Measurements from ENCODE around the gene ILKAP. TPM values are rescaled to one million over a fixed set of nuclear protein-coding genes. Genes with fewer than 3 reads are reported as not detected.

ILKAP gene
- total RNA-seq, 1 donor from 2014 or later: 73.4 TPM

GRCh38 chr2:238167761-238168160, 35.7 kb downstream of the ILKAP start:
- no peak for FAIRE-seq
- no peak for DNase-seq (ENCODE audit: low spot score in 2 of 2)

GRCh38 chr2:238167344-238167715, 36.2 kb downstream of the ILKAP start:
- DNase-seq (ENCODE audit: low spot score in 2 of 2) (no peak), FAIRE-seq (no peak)

GRCh38 chr2:238166391-238167343, 36.8 kb downstream of the ILKAP start:
- DNase-seq (ENCODE audit: low spot score in 2 of 2) (no peak), FAIRE-seq (no peak)

GRCh38 chr2:238165288-238165921, 38.1 kb downstream of the ILKAP start:
- DNase-seq (ENCODE audit: low spot score in 2 of 2) (peak in 1 of 2 donors; percentile 11), FAIRE-seq (no peak)

GRCh38 chr2:238164906-238165287, 38.6 kb downstream of the ILKAP start:
- DNase-seq (ENCODE audit: low spot score in 2 of 2) (no peak), FAIRE-seq (no peak)

- DNase-seq (ENCODE audit: low spot score in 2 of 2) (peak; percentile 37 to 62), FAIRE-seq (no peak)
Observed at GRCh38 chr2:238163481-238164198, 39.9 kb downstream of the ILKAP start.

GRCh38 chr2:238162846-238163441, 40.6 kb downstream of the ILKAP start:
- no peak for FAIRE-seq

GRCh38 chr2:238162251-238162845, 41.1 kb downstream of the ILKAP start:
- DNase-seq (ENCODE audit: low spot score in 2 of 2) (peak in 1 of 2 donors; percentile 10), FAIRE-seq (no peak)

More at GRCh38 chr2:238162846-238163441, 40.6 kb downstream of the ILKAP start:
- DNase-seq (ENCODE audit: low spot score in 2 of 2): peak in 1 of 2 donors; percentile 22

- DNase-seq (ENCODE audit: low spot score in 2 of 2) (no peak), FAIRE-seq (no peak)
Observed at GRCh38 chr2:238161291-238162051, 42.0 kb downstream of the ILKAP start.

- DNase-seq (ENCODE audit: low spot score in 2 of 2) (peak in 1 of 2 donors; percentile 70), FAIRE-seq (no peak)
Observed at GRCh38 chr2:238160206-238161129, 43.0 kb downstream of the ILKAP start.

- FAIRE-seq (no peak), DNase-seq (ENCODE audit: low spot score in 2 of 2) (no peak)
Observed at GRCh38 chr2:238159661-238160205, 43.8 kb downstream of the ILKAP start.

GRCh38 chr2:238159071-238159539, 44.4 kb downstream of the ILKAP start:
- FAIRE-seq (no peak), DNase-seq (ENCODE audit: low spot score in 2 of 2) (no peak)

- FAIRE-seq (no peak), DNase-seq (ENCODE audit: low spot score in 2 of 2) (peak; percentile 70 to 75)
Observed at GRCh38 chr2:238158509-238159070, 44.9 kb downstream of the ILKAP start, which contains the start of gene ERFE. Gene ERFE (plus strand): TSS chr2:238158970. CDS start chr2:238159008, 38 bp downstream.

GRCh38 chr2:238158018-238158508, 45.4 kb downstream of the ILKAP start:
- FAIRE-seq (no peak), DNase-seq (ENCODE audit: low spot score in 2 of 2) (no peak)

GRCh38 chr2:238157506-238158017, 45.9 kb downstream of the ILKAP start:
- FAIRE-seq: no peak
- DNase-seq (ENCODE audit: low spot score in 2 of 2): no peak

GRCh38 chr2:238155761-238156694, 47.5 kb downstream of the ILKAP start:
- FAIRE-seq (no peak), DNase-seq (ENCODE audit: low spot score in 2 of 2) (no peak)
